HUES6 (cell line): ENCODE measurements around the gene SDK1.

Experiments
- H3K27ac ChIP-seq: 2 replicates; pipeline ENCODE4 v1.7.0; 2013; ENCODE audit warnings: low read depth, mild to moderate bottlenecking, low read length, inconsistent platforms
- H3K27me3 ChIP-seq: 2 replicates; pipeline ENCODE4 v1.6.1; 2013; ENCODE audit warnings: low read length; ENCODE audit not compliant: control insufficient read depth, insufficient read depth
- H3K36me3 ChIP-seq: 2 replicates; pipeline ENCODE4 v1.6.1; 2013; ENCODE audit warnings: low read length; ENCODE audit not compliant: control insufficient read depth, insufficient read depth
- H3K4me1 ChIP-seq: 2 replicates; pipeline ENCODE4 v1.6.1; 2013; ENCODE audit warnings: low read length; ENCODE audit not compliant: control insufficient read depth, insufficient read depth
- H3K4me3 ChIP-seq: 2 replicates; pipeline ENCODE4 v1.5.1; 2013; ENCODE audit warnings: low read depth, low read length
- H3K9ac ChIP-seq: one replicate; pipeline ENCODE4 v1.6.1; 2013; ENCODE audit warnings: mild to moderate bottlenecking, low read length
- H3K9me3 ChIP-seq: 2 replicates; pipeline ENCODE4 v1.6.1; 2013; ENCODE audit warnings: low read depth, low read length; ENCODE audit not compliant: control insufficient read depth, insufficient read depth

Gene SDK1

DNA sequence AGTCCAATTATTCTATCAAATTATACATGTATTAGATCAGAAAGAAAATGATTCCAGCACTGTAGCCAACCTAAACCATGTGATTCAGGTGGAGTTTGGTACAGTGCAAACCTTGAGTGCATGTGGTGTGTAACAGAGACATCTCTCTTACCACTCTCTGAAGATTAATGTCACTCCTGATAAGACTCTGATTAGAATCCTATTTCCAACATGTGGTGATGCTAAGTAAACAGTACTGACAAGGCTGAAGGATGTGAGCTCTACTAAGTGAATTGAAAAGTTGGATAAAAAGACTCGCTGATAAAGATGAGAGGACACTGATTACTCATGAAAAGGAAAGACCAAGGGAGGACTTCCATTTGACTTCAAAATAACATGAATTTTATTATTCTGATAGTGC lies 232.0 kb downstream of the SDK1 start:
- no peak overlapping the region for H3K9ac ChIP-seq

DNA sequence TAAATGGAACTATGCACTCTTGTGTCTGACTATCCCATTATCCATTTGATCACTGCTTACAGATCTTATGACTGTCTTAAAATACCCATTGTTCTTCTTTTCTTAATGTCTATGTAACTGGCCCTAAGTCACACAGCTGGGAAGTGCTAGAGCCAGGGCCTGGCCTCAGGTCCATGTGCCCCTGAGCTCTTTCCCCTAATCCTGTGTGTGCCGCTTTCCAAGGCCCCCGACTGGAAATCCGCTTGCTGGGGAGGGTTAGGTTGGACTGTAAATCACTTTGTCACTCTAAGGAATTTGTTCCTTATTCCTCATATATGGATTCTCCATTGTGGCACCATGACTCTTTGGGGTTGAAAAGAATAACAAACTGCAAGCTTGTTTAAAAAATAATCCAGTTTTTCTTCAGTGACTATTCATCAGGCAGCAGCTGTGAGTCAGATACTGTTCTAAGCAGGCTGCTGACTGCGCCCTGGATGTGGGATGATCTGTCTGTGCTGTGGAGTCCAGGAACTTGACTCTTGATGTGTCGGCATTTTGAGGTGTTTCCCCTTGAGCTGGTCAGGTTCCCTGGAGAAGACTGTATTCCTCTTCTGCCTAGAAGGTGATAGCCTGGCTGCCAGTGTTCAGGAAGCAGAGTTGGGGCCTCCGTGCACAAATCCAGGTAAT lies 236.3 kb downstream of the SDK1 start:
- H3K4me3 ChIP-seq, result no peak overlapping the region
- no peak overlapping the region for H3K9ac ChIP-seq
- H3K27ac ChIP-seq, result no peak overlapping the region
- no peaks in the 10 kb centered on the region for H3K4me1 ChIP-seq
- H3K27me3 ChIP-seq, result no peaks in the 10 kb centered on the region
- H3K36me3 ChIP-seq, result no peaks in the 10 kb centered on the region
- no peaks in the 10 kb centered on the region for H3K9me3 ChIP-seq

More for the DNA sequence above, 232.0 kb downstream of the SDK1 start:
- H3K27ac ChIP-seq, result no peak overlapping the region
- H3K9me3 ChIP-seq, result no peaks in the 10 kb centered on the region
- H3K4me3 ChIP-seq, result no peak overlapping the region
- no peaks in the 10 kb centered on the region for H3K4me1 ChIP-seq
- no peaks in the 10 kb centered on the region for H3K27me3 ChIP-seq
- H3K36me3 ChIP-seq, result no peaks in the 10 kb centered on the region

DNA sequence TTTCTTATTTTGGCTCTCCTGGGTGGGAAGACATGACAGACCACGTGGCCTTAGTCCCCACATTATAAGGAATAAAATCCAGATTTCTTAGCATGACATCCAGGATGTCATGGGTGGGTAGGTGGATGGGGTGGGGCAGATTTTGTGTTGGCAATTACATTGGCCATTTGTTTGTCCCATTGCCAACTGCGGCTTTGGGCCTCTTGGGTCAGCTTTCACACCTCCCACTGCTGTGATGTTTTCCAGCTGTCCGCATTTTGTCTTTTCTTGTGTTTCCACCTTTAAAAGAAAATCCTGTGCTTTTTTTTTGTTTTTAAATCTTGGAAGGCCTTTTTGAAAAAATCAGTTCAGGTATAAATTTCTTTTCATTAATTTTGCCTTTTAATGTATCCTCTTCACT lies 237.0 kb downstream of the SDK1 start:
- Histone ChIP-seq H3K9me3 (no peaks in the 10 kb centered on the region), H3K27ac (no peak overlapping the region), H3K4me3 (no peak overlapping the region), H3K36me3 (no peaks in the 10 kb centered on the region), H3K9ac (no peak overlapping the region), H3K27me3 (no peaks in the 10 kb centered on the region), H3K4me1 (no peaks in the 10 kb centered on the region)

DNA sequence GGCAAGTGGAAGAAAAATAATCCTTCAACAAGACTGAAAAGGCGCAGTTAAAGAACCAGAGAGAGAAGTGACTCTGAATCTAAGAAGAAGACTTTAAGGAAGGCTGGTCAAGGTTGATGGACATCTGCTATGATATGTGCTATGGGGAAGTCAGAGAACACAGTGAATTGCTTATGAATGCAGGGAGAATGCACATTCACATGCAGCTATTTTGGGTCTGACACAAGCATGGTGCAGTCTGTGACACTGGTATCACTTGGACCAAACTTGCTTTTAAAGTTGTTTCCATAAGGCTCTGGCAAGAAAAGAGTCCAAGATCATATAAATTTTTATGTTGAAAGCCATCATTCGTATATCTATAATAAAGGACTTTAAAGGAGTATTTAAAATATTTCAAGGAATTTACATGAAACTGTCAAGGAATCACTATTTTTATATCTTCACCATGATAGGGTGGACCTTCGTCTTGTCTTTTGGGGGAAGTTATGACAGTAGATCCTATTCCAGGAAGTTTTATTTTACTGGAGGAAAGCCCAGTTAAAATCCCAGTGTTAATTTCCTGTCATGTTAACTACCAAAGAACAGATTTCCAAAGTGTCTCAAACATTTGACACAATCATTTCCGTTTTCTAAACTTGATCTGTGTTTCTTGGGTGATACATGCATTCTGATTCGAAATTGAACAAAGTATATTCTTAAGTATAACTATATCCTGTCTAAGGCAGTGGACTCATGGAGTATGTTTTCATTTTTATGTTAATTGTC lies 239.6 kb downstream of the SDK1 start:
- Histone ChIP-seq H3K9me3 (no peaks in the 10 kb centered on the region), H3K27me3 (no peaks in the 10 kb centered on the region), H3K4me3 (no peak overlapping the region), H3K27ac (no peak overlapping the region), H3K9ac (no peak overlapping the region), H3K4me1 (no peaks in the 10 kb centered on the region), H3K36me3 (no peaks in the 10 kb centered on the region)

DNA sequence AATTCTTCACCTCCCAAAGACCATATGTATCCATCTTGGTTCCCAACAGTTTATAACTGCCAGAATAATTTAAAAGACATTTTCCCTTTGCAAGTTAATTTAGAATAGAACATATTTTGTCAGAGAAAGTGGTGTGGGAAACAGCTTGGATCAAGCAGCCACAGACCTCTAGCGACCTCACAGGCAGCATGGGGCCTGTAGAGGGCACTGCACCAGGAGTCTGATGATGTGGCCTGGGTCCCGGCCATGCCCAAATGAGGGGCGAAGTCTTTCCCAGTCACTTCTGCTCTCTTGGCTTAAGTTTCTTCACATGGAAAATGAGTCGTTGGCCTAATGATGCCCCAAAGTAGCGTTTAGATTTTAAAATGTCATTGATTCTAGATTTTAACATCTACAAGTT lies 243.2 kb downstream of the SDK1 start:
- no peak overlapping the region for H3K4me3 ChIP-seq
- H3K27ac ChIP-seq, result no peak overlapping the region
- no peaks in the 10 kb centered on the region for H3K27me3 ChIP-seq
- H3K9me3 ChIP-seq, result no peaks in the 10 kb centered on the region
- H3K4me1 ChIP-seq, result peaks cover 13% of the 10 kb centered on the region
- H3K36me3 ChIP-seq, result no peaks in the 10 kb centered on the region
- no peak overlapping the region for H3K9ac ChIP-seq

DNA sequence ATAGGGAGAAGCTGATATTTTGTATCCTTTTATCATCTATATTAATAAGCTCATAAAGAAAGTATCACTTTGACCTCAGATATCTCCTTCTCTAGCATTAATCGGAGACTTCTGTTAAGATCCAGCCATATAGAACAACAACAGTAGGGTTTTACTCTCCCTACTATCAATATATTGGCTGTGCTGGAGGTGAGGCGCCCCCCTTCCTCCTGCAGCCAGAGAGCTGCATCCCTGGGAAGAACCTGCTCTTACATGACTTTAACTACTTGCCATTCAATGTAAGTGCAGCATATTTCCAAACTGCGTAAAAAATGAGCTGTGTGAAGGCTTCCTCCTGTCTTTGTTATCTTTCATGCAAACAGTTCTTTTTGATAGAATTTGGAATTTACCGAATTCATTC lies 247.8 kb downstream of the SDK1 start:
- Histone ChIP-seq H3K4me1 (peaks cover 23% of the 10 kb centered on the region), H3K9me3 (no peaks in the 10 kb centered on the region), H3K9ac (no peak overlapping the region), H3K36me3 (no peaks in the 10 kb centered on the region), H3K27me3 (no peaks in the 10 kb centered on the region), H3K4me3 (peak overlapping the region; percentile 18; the same call in 1 of the 2 replicates), H3K27ac (0 out of 2 replicates have a peak overlapping the region, but pooled peaks have one; percentile 23)

DNA sequence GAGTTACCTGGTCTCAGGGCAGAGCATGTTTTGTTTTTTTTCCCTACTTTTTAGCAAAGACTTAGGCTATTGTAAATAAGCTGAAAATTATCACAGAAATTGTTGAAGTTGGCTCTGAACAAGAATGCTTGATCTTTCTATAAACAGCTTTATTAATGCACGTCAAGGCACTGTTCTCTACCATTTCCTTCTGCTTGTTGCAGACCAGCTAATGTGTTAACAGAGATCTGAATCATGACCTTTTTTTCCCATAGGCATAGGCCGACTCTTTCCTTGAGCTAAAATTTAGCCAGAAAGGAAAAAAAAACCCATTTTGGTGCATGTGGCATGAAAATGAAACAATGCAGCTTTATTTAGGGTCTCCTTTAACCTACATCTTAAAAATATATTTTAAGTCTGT lies 248.5 kb downstream of the SDK1 start:
- H3K27me3 ChIP-seq, result no peaks in the 10 kb centered on the region
- H3K9me3 ChIP-seq, result no peaks in the 10 kb centered on the region
- H3K4me1 ChIP-seq, result peaks cover 23% of the 10 kb centered on the region
- no peak overlapping the region for H3K27ac ChIP-seq
- H3K4me3 ChIP-seq, result no peak overlapping the region
- H3K9ac ChIP-seq, result no peak overlapping the region
- no peaks in the 10 kb centered on the region for H3K36me3 ChIP-seq

DNA sequence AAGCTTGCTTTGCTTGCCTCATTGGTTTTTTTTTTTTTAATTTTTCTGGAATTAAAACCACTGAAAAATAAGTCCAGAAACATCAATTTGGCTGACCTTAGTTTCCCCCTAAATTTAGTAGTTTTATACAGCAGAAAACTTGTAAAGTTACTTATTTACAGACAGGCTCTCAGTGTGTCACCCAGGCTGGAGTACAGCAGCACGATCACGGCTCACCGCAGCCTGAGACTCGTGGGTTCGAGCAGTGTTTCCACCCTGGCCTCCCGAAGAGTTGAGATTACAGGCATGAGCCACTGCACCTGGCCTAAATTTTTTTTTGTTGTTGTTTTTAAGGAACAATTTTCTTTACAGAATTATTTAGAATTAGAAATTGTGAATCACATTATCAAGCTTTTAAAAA lies 250.5 kb downstream of the SDK1 start:
- Histone ChIP-seq H3K36me3 (no peaks in the 10 kb centered on the region), H3K27me3 (no peaks in the 10 kb centered on the region), H3K4me3 (no peak overlapping the region), H3K27ac (no peak overlapping the region), H3K4me1 (peaks cover 23% of the 10 kb centered on the region), H3K9me3 (0 out of 2 replicates have a peak, but pooled peaks cover 3% of the 10 kb centered on the region), H3K9ac (no peak overlapping the region)

DNA sequence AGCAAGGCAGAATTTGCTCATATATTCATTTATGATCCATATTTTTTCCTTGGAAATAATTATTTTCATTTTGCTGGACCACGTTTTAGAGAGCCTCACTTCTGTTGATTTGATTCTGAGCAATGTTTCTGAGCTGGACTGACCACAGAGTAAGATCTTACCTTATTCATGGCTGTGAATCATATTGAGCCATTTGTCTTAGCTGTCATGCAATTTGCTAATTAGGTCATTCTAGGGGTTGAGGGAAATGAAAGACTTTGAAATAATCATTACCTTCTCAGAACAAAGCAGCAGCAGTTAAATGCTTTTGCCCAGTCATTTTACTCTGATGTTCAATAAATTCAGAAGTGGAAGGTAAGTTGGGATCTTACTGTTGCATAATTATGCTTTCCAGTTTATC lies 251.4 kb downstream of the SDK1 start:
- H3K36me3 ChIP-seq, result no peaks in the 10 kb centered on the region
- no peak overlapping the region for H3K9ac ChIP-seq
- 0 out of 2 replicates have a peak, but pooled peaks cover 3% of the 10 kb centered on the region for H3K9me3 ChIP-seq
- peaks cover 21% of the 10 kb centered on the region for H3K4me1 ChIP-seq
- H3K4me3 ChIP-seq, result no peak overlapping the region
- no peaks in the 10 kb centered on the region for H3K27me3 ChIP-seq
- H3K27ac ChIP-seq, result no peak overlapping the region

DNA sequence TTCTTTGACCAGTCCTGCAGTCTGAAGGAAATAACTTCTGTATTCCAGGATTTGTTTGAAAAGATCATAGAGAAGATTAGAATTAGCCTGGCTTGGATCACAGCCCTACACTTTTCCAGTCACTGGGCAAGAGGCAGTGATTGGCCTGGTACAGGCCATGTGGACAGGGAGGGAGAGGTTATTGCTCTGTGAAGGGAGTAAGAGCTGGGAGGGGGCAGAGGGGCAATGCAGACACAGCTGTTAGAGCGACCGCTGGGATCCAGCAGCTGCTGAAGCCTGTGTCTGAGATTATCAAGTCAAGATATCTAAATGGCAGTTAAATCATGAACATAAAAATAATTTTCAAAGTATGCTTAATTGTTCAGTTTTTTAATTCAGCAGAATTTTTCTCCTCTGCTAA lies 257.3 kb downstream of the SDK1 start:
- no peaks in the 10 kb centered on the region for H3K27me3 ChIP-seq
- H3K9ac ChIP-seq, result no peak overlapping the region
- no peaks in the 10 kb centered on the region for H3K36me3 ChIP-seq
- H3K9me3 ChIP-seq, result 0 out of 2 replicates have a peak, but pooled peaks cover 3% of the 10 kb centered on the region
- H3K27ac ChIP-seq, result no peak overlapping the region
- no peak overlapping the region for H3K4me3 ChIP-seq
- H3K4me1 ChIP-seq, result peaks cover 3% of the 10 kb centered on the region; the same call in 1 of the 2 replicates

DNA sequence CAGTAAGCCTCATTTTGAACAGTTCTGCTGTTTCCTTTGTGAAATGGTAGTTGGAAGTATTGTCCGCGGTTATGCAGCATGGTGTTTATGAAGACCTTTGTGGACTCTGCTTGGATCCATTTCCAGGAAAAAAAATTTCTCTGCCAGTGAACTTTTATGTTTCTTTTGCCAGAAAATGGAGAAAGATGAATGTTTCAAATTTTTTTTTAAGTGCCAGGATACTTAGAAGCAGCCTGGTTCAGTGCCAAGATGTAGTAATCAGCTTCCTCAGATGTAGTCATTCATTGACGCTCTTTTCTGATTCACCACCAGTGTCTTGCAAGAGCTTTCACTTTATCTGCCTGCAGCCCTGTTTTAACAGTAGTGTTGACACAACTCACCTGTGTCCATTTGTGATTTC lies 258.2 kb downstream of the SDK1 start:
- no peak overlapping the region for H3K27ac ChIP-seq
- no peaks in the 10 kb centered on the region for H3K4me1 ChIP-seq
- H3K27me3 ChIP-seq, result no peaks in the 10 kb centered on the region
- no peak overlapping the region for H3K9ac ChIP-seq
- no peaks in the 10 kb centered on the region for H3K36me3 ChIP-seq
- H3K4me3 ChIP-seq, result no peak overlapping the region
- H3K9me3 ChIP-seq, result 0 out of 2 replicates have a peak, but pooled peaks cover 3% of the 10 kb centered on the region
